Panc1 (cell line): ENCODE results near the gene POLR3GL. TPM values are rescaled to one million over a fixed set of nuclear protein-coding genes. Genes with fewer than 3 reads are reported as not detected.
A peak's percentile ranks its signal among the peaks of the same experiment; 100 is the strongest.

Experiments used
- ATAC-seq: fragments of 200-7000 bp; cut with Tn5 transposase; 2 replicates; pipeline ENCODE4 v1.9.1; 2020; ENCODE audit warnings: mild to moderate bottlenecking, moderate library complexity
- Bru-seq: library from RNA; stranded (reverse); fragments of 400-500 nt; gene quantifications from one replicate; lab custom pipeline; 2021; lab: Mats Ljungman, UMichigan
- BruChase-seq, 2 experiments: library from RNA; stranded (reverse); fragments of 400-500 nt; gene quantifications; one replicate each; lab custom pipeline; 2021; lab: Mats Ljungman, UMichigan
- BruUV-seq: library from RNA; stranded (reverse); fragments of 400-500 nt; replicated peaks from 2 replicates; lab custom pipeline; 2021; lab: Mats Ljungman, UMichigan
- CTCF ChIA-PET: fragments of 300-600 bp; sonication (Branson Sonifier 250); formaldehyde crosslinking; loops from one replicate; lab custom pipeline; 2022; ENCODE audit warnings: antibody characterized with exemption; lab: Charles Lee
- POLR2A ChIA-PET: fragments of 300-600 bp; sonication (Branson Sonifier 250); formaldehyde crosslinking; loops from one replicate; lab custom pipeline; 2022; ENCODE audit warnings: antibody characterized with exemption; lab: Charles Lee
- DNase-seq: peaks from one replicate; pipeline ENCODE4 v3.0.0-alpha.2; 2010; ENCODE audit warnings: low read depth, low spot score
- H3K27ac ChIP-seq: 2 replicates; pipeline ENCODE4 v1.5.1; 2011; ENCODE audit warnings: mild to moderate bottlenecking, low read length, inconsistent platforms
- H3K27me3 ChIP-seq: fragments of 200-500 bp; sonication (Bioruptor generic); 2 replicates; pipeline ENCODE4 v1.6.0; 2014; ENCODE audit warnings: low read length, inconsistent platforms; ENCODE audit not compliant: control insufficient read depth, insufficient read depth
- H3K36me3 ChIP-seq: fragments of 200-500 bp; sonication (Bioruptor generic); 2 replicates; pipeline ENCODE4 v1.5.1; 2014; ENCODE audit warnings: inconsistent platforms, mild to moderate bottlenecking, low read length, moderate library complexity; ENCODE audit not compliant: control insufficient read depth, insufficient read depth
- H3K4me1 ChIP-seq: 2 replicates; pipeline ENCODE4 v1.5.1; 2011; ENCODE audit warnings: inconsistent platforms, mild to moderate bottlenecking, low read length, moderate library complexity; ENCODE audit not compliant: control insufficient read depth, insufficient read depth
- H3K4me3 ChIP-seq, 2 experiments: 2 replicates each; pipeline ENCODE4 v1.5.1; 2011 to 2012; ENCODE audit warnings: low read depth in 2 of 2, low read length in 2 of 2, mild to moderate bottlenecking in 2 of 2, inconsistent platforms in 1 of 2, moderate library complexity in 1 of 2
- H3K9me3 ChIP-seq: fragments of 200-500 bp; sonication (Bioruptor generic); 2 replicates; pipeline ENCODE4 v1.5.1; 2014; ENCODE audit warnings: low read depth, mild to moderate bottlenecking, inconsistent platforms, low read length, moderate library complexity; ENCODE audit not compliant: control insufficient read depth, insufficient read depth
- POLR2AphosphoS5 ChIP-seq: IDR thresholded peaks from 2 replicates; pipeline ENCODE4 v1.6.1; 2012; ENCODE audit warnings: mild to moderate bottlenecking, low read depth, low read length, moderate library complexity
- REST ChIP-seq, 2 experiments: IDR thresholded peaks; 2 replicates each; pipeline ENCODE4 v1.6.1; 2011 to 2012; ENCODE audit warnings: low read depth in 2 of 2, control low read depth in 1 of 2, low read length in 1 of 2, mild to moderate bottlenecking in 1 of 2, moderate library complexity in 1 of 2; ENCODE audit not compliant: insufficient read depth in 1 of 2
- SIN3A ChIP-seq: IDR thresholded peaks from 2 replicates; pipeline ENCODE4 v1.6.1; 2012; ENCODE audit warnings: low read depth, mild to moderate bottlenecking, low read length, moderate library complexity, borderline replicate concordance; ENCODE audit not compliant: insufficient read depth
- TCF7L2 ChIP-seq: IDR thresholded peaks from 2 replicates; pipeline ENCODE4 v1.6.1; 2011; ENCODE audit warnings: mild to moderate bottlenecking, low read depth, low read length, inconsistent platforms
- in situ Hi-C: cut with HindIII; loops from 2 replicates; pipeline ENCODE4 v1.10.0; 2016; ENCODE audit warnings: low sequenced_read_pairs, low pct_unique_long_range_greater_than_20kb
- intact Hi-C: fragments of 100-400 bp; cut with micrococcal nuclease; formaldehyde crosslinking; loops from one replicate; pipeline ENCODE4 v1.10.0; 2022; ENCODE audit not compliant: unreplicated experiment
- long read RNA-seq: library from polyadenylated mRNA; unstranded; transcript quantifications from one replicate; pipeline ENCODE4 v2.0.0, GENCODE V29; 2021; ENCODE audit not compliant: unreplicated experiment
- polyA plus RNA-seq: library from polyadenylated mRNA; unstranded; fragments of >200 nt; gene quantifications from one replicate; pipeline ENCODE4 v1.2.1, GENCODE V29; 2012; ENCODE audit warnings: missing spikeins; ENCODE audit not compliant: insufficient read length
- total RNA-seq: library from RNA; stranded (reverse); gene quantifications from one replicate; pipeline ENCODE4 v1.2.1, GENCODE V29; 2021; ENCODE audit not compliant: unreplicated experiment
- TF ChIP-seq, protein P1 (sequence below): fragments of 450-650 bp; IDR thresholded peaks from 2 replicates; pipeline ENCODE4 v1.5.1; 2017; ENCODE audit warnings: mild to moderate bottlenecking

The POLR3GL gene, protein sequence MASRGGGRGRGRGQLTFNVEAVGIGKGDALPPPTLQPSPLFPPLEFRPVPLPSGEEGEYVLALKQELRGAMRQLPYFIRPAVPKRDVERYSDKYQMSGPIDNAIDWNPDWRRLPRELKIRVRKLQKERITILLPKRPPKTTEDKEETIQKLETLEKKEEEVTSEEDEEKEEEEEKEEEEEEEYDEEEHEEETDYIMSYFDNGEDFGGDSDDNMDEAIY
- total RNA-seq (14.9 TPM), Bru-seq, nascent RNA (percentile 76 among the genes with signal in this experiment), BruChase-seq, experiment 1, labeled RNA remaining after a 2-hour chase (percentile 89 among the genes with signal in this experiment), BruChase-seq, experiment 2, labeled RNA remaining after a 6-hour chase (percentile 92 among the genes with signal in this experiment)
- polyA plus RNA-seq = 15.6 TPM
- long read RNA-seq, transcript POLR3GL-202 (8 exons, 1,165 nt) = major isoform, 10 of 14 reads
- long read RNA-seq, partial matches to known transcripts = 1 of 14 reads
- long read RNA-seq, other reads (novel, unspliced or antisense) = 1 of 14 reads

GRCh38 chr1:145964328-145965118 lies at the start of gene POLR3GL, which contains the start of gene ANKRD34A:
Gene POLR3GL, plus strand, starts transcription at chr1:145964690. Its CDS starts 10,176 bp downstream, at chr1:145974866.
Gene ANKRD34A, minus strand, starts transcription at chr1:145964575. Its CDS starts 2,816 bp downstream, at chr1:145961759.
- peak within 1 kb of the TSS; percentile 52 to 92 for H3K4me3 ChIP-seq
- peaks cover 3% of the 10 kb centered on the region; the same call in 1 of the 2 replicates for H3K9me3 ChIP-seq
- CTCF ChIA-PET = interaction anchor here (0.5 to 1.7 kb wide), 3 partner anchors 55 to 73 kb away, joined by 3 to 5 read pairs (median 4); partner anchors contain the start of gene ITGA10
- POLR2A ChIA-PET = interaction anchor here (0.6 to 2.0 kb wide), 3 partner anchors 37 to 52 kb away, joined by 3 to 12 read pairs (median 10); partner anchors contain the start of gene RBM8A
- H3K27ac ChIP-seq = peak within 1 kb of the TSS; percentile 93
- no peaks in the 10 kb centered on the region for H3K36me3 ChIP-seq
- TF ChIP-seq POLR2AphosphoS5 (peak; percentile 84; the same call in 1 of the 2 replicates), SIN3A (no peak), TCF7L2 (no peak; the same call in 1 of the 2 replicates), REST (IDR thresholded peaks at IDR 0.05; ENCODE audit: insufficient read depth in 1 of 2, low read depth in 2 of 2, low read length in 1 of 2) (no peak)
- TF ChIP-seq, protein P1, sequence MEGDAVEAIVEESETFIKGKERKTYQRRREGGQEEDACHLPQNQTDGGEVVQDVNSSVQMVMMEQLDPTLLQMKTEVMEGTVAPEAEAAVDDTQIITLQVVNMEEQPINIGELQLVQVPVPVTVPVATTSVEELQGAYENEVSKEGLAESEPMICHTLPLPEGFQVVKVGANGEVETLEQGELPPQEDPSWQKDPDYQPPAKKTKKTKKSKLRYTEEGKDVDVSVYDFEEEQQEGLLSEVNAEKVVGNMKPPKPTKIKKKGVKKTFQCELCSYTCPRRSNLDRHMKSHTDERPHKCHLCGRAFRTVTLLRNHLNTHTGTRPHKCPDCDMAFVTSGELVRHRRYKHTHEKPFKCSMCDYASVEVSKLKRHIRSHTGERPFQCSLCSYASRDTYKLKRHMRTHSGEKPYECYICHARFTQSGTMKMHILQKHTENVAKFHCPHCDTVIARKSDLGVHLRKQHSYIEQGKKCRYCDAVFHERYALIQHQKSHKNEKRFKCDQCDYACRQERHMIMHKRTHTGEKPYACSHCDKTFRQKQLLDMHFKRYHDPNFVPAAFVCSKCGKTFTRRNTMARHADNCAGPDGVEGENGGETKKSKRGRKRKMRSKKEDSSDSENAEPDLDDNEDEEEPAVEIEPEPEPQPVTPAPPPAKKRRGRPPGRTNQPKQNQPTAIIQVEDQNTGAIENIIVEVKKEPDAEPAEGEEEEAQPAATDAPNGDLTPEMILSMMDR = no peak
- no peaks in the 10 kb centered on the region for H3K27me3 ChIP-seq
- H3K4me1 ChIP-seq = peaks cover 22% of the 10 kb centered on the region
- BruUV-seq = TSS peak; percentile 88
- intact Hi-C loops = loop anchor here (5.0 kb wide), 1 partner anchor 72 kb away; no protein-coding TSS in a partner anchor
- no peak for DNase-seq
- ATAC-seq = peak; percentile 89
- in situ Hi-C loops = no loop called here

DNA sequence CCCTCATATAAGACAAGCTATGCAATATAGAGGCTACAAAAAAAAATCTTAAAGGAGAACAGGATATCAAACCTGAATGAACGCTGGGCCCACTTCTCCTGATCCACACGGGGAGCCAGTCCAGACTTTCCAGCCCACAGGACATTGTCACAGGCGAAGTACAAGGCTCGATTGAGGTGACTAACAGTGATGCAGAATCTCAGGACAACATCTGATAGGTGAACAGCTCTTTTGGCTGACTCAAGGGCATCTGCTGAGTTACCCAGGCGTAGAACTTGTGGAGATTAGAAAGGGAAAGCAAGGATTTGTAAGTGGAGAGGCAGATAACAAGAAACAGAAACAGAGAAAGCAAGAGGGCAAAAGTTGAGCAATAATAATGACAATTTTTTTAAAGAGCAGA lies 47.7 kb upstream of the POLR3GL start:
- no peak for DNase-seq
- no peak for TF ChIP-seq SIN3A
- TF ChIP-seq REST (IDR thresholded peaks at IDR 0.05; ENCODE audit: insufficient read depth in 1 of 2, low read depth in 2 of 2, low read length in 1 of 2) = no peak
- TF ChIP-seq, protein P1 = no peak
- no peak for TF ChIP-seq POLR2AphosphoS5
- TF ChIP-seq TCF7L2 = no peak
- peak overlapping the region; percentile 45 for H3K27ac ChIP-seq

More for the DNA sequence above, 47.7 kb upstream of the POLR3GL start:
- H3K4me1 ChIP-seq = peaks cover 13% of the 10 kb centered on the region
- ChIA-PET CTCF (no interaction called here), POLR2A (no interaction called here)
- H3K9me3 ChIP-seq = no peaks in the 10 kb centered on the region
- H3K27me3 ChIP-seq = no peaks in the 10 kb centered on the region
- intact Hi-C loops = loop anchor here (10.0 kb wide), 1 partner anchor 62 kb away; the partner anchor contains the start of gene PIAS3
- no TSS peak for BruUV-seq
- no peak for ATAC-seq
- H3K4me3 ChIP-seq = no peak overlapping the region
- H3K36me3 ChIP-seq = peaks cover 9% of the 10 kb centered on the region
- in situ Hi-C loops = no loop called here
